GM18520 (cell line): ENCODE data around the gene ZNF346.

Experiments
- ATAC-seq: cut with Tn5 transposase; IDR thresholded peaks from one replicate; pipeline ENCODE4 v1.9.1; 2021; ENCODE audit not compliant: unreplicated experiment

Gene ZNF346

GRCh38 chr5:177116631-177117373 is 94.3 kb downstream of the ZNF346 start:
- ATAC-seq = no peak

DNA sequence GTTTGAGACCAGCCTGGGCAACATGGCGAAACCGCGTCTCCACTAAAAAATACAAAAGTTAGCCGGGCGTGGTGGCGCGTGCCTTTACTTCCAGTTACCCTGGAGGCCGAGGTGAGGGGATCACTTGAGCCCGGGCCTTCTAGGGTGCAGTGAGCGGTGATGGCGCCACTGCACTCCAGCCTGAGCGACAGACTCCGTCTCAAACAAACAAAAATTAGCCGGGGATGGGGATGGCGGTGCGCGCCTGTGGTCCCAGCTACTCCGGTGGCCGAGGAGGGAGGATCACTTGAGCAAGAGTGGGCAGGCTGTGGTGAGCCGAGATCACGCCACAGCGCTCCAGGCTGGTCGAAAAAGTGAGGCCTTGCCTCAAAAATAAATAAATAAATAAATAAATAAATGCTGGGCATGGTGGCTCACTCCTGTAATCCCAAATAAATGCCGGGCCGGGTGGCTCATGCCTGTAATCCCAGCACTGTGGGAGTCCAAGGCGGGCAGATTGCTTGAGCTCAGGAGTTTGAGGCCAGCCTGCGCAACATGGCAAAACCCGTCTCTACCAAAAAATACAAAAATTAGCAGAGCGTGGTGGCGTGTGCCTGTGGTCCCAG is 95.0 kb downstream of the ZNF346 start:
- no peak for ATAC-seq

- ATAC-seq = no peak
Observed at GRCh38 chr5:177122566-177122965, 100.1 kb downstream of the ZNF346 start.

DNA sequence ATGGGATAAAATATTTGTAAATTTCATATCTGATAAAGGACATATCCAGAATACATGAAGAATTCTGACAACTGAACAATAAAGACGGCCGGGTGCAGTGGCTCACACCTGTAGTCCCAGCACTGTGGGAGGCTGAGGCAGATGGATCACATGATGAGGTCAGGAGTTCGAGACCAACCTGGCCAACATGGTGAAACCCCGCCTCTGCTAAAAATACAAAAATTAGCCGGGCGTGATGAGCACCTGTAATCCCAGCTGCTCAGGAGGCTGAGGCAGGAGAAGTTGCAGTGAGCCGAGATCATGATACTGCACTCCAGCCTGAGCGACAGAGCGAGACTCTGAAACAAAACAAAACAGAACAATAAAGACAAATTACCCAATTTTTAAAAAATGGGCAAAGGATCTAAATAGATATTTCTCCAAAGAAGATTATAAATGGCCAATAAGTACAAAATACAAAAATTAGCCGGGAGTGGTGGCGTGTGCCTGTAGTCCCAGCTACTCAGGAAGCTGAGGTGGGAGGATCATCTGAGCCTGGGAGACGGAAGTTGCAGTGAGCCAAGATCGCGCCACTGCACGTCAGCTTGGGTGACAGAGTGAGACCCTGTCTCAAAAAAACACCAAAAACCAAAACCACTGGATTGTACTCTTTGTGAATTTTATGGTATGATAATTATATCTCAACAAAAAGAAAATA is 101.4 kb downstream of the ZNF346 start:
- no peak for ATAC-seq

- no peak for ATAC-seq
Observed at GRCh38 chr5:177124486-177124991, 102.0 kb downstream of the ZNF346 start.

GRCh38 chr5:177126771-177127170 is 104.3 kb downstream of the ZNF346 start:
- ATAC-seq = no peak

DNA sequence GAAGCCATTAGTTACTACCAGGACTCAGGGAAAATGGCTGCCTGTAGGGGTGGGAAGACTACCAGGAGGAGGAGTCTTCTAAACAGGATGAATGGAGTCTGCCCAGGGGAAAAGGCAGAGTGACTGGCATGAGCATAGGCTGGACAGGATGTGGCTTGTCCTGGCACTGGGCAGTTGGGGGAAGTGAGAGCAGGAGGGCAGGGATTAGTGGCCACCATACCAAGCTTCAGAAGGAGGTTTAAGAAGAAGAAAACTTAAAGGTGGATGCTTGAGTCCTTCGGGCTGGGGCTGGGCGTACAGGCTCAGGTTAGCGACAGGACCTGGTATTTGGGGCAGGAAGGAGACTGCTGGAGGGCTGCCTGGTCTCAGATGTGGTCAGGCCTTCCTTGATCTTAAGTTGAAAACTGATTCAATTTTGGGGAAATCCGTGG is 106.1 kb downstream of the ZNF346 start:
- ATAC-seq = no peak

DNA sequence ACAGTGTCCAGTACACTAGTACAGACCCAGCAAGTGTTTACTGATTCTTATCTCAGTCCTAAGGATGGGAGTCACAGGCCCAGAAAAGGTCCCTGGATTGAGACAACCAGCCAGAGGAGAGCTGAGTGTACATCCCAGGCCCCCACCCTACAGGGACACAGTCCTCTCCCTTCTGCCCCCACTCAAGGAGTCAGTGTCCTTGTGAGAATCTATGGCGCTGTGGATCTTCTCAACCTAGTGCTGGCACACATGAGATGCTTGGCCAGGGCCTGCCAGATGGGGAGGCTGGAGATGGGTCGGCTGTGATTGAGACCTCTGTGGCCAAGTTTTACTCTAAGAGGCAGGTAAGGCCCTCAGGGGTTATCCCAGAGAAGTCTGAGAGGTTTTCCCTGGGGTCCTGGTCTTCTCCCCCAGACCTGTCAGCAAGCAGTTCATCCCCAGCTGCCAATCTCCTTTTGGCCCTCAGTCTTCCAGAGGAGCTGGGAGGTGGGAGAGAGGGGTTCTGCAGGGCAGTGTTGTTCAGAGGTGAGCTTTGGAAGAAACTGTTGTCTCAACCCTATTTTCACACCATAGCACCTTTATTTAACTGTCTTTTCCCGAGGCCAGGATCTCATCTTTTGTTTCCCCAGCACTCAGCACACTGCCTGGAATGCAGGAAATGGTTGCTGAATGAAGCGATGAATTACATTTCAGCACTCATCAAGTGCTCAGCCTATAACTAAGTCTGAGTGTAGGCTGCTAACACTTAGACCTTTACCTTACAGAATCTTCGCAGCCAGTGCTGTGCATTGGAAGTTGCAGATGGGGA is 107.9 kb downstream of the ZNF346 start:
- ATAC-seq = no peak
